IMR-90 (cell line): ENCODE results near the gene GCG.
A peak's percentile ranks its signal among the peaks of the same experiment; 100 is the strongest.

ENCODE experiments used
- BHLHE40 ChIP-seq: fragments of 150-350 bp; IDR thresholded peaks from 2 replicates; pipeline ENCODE4 v1.6.1; 2016; ENCODE audit warnings: mild to moderate bottlenecking, low read depth, low read length
- CHD1 ChIP-seq: IDR thresholded peaks from 2 replicates; pipeline ENCODE4 v1.6.1; 2012; ENCODE audit warnings: low read depth, low read length, improper control_type of control experiment
- FOS ChIP-seq: fragments of 150-350 bp; IDR thresholded peaks from 2 replicates; pipeline ENCODE4 v1.6.1; 2016; ENCODE audit warnings: low read depth, low read length
- MAFK ChIP-seq: IDR thresholded peaks from 2 replicates; pipeline ENCODE4 v1.6.1; 2012; ENCODE audit warnings: low read depth, low read length, improper control_type of control experiment
- MAZ ChIP-seq: IDR thresholded peaks from 2 replicates; pipeline ENCODE4 v1.6.1; 2012; ENCODE audit warnings: low read depth, mild to moderate bottlenecking, low read length, improper control_type of control experiment, moderate library complexity, borderline replicate concordance
- MXI1 ChIP-seq: IDR thresholded peaks from 2 replicates; pipeline ENCODE4 v1.6.1; 2012; ENCODE audit warnings: low read depth, mild to moderate bottlenecking, low read length, moderate library complexity, borderline replicate concordance
- POLR2A ChIP-seq: IDR thresholded peaks from 2 replicates; pipeline ENCODE4 v1.6.1; 2012; ENCODE audit warnings: mild to moderate bottlenecking, low read depth, low read length
- RCOR1 ChIP-seq: IDR thresholded peaks from 2 replicates; pipeline ENCODE4 v1.6.1; 2012; ENCODE audit warnings: mild to moderate bottlenecking, low read length, improper control_type of control experiment; ENCODE audit not compliant: insufficient replicate concordance
- RFX5 ChIP-seq: IDR thresholded peaks from 2 replicates; pipeline ENCODE4 v1.8.0; 2012; ENCODE audit warnings: low read depth, mild to moderate bottlenecking, low read length, moderate library complexity
- TF ChIP-seq, protein P1 (sequence below): conservative IDR thresholded peaks from 2 replicates; pipeline ENCODE4 v1.5.1; 2012; ENCODE audit warnings: mild to moderate bottlenecking, low read depth, low read length, improper control_type of control experiment

DNA sequence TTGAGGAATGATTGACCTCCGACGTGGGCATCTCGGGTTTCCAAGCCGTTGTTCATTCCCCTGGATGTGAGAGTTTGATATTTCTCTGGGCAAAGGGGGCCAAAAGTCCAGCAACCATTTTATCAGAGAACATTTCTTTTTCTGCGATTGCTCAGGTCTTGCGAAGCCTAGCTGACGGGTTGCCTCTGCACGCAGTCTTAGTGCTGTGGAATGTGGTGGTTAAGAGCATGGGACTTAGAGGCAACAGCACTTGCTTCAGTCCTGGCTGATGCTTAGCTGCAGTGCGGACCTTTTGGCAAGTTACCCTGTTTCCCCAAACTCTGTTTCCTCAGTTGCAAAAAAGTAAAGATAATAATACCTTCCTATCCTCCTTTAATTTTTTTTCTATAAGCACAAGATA is 46.2 kb upstream of the GCG start:
- TF ChIP-seq, protein P1, sequence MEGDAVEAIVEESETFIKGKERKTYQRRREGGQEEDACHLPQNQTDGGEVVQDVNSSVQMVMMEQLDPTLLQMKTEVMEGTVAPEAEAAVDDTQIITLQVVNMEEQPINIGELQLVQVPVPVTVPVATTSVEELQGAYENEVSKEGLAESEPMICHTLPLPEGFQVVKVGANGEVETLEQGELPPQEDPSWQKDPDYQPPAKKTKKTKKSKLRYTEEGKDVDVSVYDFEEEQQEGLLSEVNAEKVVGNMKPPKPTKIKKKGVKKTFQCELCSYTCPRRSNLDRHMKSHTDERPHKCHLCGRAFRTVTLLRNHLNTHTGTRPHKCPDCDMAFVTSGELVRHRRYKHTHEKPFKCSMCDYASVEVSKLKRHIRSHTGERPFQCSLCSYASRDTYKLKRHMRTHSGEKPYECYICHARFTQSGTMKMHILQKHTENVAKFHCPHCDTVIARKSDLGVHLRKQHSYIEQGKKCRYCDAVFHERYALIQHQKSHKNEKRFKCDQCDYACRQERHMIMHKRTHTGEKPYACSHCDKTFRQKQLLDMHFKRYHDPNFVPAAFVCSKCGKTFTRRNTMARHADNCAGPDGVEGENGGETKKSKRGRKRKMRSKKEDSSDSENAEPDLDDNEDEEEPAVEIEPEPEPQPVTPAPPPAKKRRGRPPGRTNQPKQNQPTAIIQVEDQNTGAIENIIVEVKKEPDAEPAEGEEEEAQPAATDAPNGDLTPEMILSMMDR = no peak
- TF ChIP-seq MXI1 (peak; percentile 39; the same call in 1 of the 2 replicates), POLR2A (no peak), RFX5 (no peak), CHD1 (no peak), BHLHE40 (no peak), FOS (no peak), RCOR1 (no peak), MAFK (no peak), MAZ (no peak)
